Stimulated activated memory B cell treated with anti-CD40 and anti-IgM and Interleukin-4, amounts not matched to agents 10 μg/mL and 1 μg/mL and 100 μg/mL, for 72 hours (primary cell): ENCODE data around the gene TRMT5.

Experiments
- ATAC-seq: fragments of 150-1000 bp; cut with Tn5 transposase; 2 replicates; pipeline ENCODE4 v1.10.0; 2021
- H3K27ac Mint-ChIP-seq: one replicate; pipeline ENCODE4 v1.8.0; 2022; ENCODE audit warnings: mild to moderate bottlenecking, mixed read lengths
- H3K27me3 Mint-ChIP-seq: one replicate; pipeline ENCODE4 v1.8.0; 2022; ENCODE audit warnings: mixed read lengths
- H3K36me3 Mint-ChIP-seq: one replicate; pipeline ENCODE4 v1.8.0; 2022; ENCODE audit warnings: mixed read lengths
- H3K4me1 Mint-ChIP-seq: one replicate; pipeline ENCODE4 v1.8.0; 2022; ENCODE audit warnings: mixed read lengths
- H3K4me3 Mint-ChIP-seq: one replicate; pipeline ENCODE4 v1.8.0; 2022; ENCODE audit warnings: mild to moderate bottlenecking, moderate library complexity, mixed read lengths
- H3K9me3 Mint-ChIP-seq: one replicate; pipeline ENCODE4 v1.8.0; 2022; ENCODE audit warnings: mixed read lengths

Gene TRMT5

GRCh38 chr14:60980811-60981632 lies at the start of gene TRMT5, which contains the start of gene SLC38A6:
Gene TRMT5, minus strand, starts transcription at chr14:60981079. Its CDS starts 106 bp downstream, at chr14:60980973.
Gene SLC38A6, plus strand, starts transcription at chr14:60981245. Its CDS starts 33 bp downstream, at chr14:60981278.
- Mint-ChIP-seq H3K27me3 (no peaks in the 10 kb centered on the region), H3K36me3 (peaks cover 27% of the 10 kb centered on the region), H3K4me1 (peaks cover 16% of the 10 kb centered on the region), H3K27ac (no peak within 1 kb of the TSS), H3K9me3 (no peaks in the 10 kb centered on the region), H3K4me3 (no peak within 1 kb of the TSS)
- ATAC-seq: peak; percentile 93

- Mint-ChIP-seq H3K4me1 (peaks cover 8% of the 10 kb centered on the region), H3K27ac (no peak overlapping the region), H3K27me3 (no peaks in the 10 kb centered on the region), H3K4me3 (no peak overlapping the region), H3K9me3 (no peaks in the 10 kb centered on the region), H3K36me3 (no peaks in the 10 kb centered on the region)
- no peak for ATAC-seq
Measured at GRCh38 chr14:61026526-61026925, 45.6 kb upstream of the TRMT5 start.

- no peaks in the 10 kb centered on the region for H3K9me3 Mint-ChIP-seq
- H3K36me3 Mint-ChIP-seq: no peaks in the 10 kb centered on the region
- peaks cover 2% of the 10 kb centered on the region for H3K4me1 Mint-ChIP-seq
- no peak overlapping the region for H3K27ac Mint-ChIP-seq
- no peaks in the 10 kb centered on the region for H3K27me3 Mint-ChIP-seq
- H3K4me3 Mint-ChIP-seq: no peak overlapping the region
- ATAC-seq: peak; percentile 62
Measured at GRCh38 chr14:61025251-61026223, 44.7 kb upstream of the TRMT5 start.

- H3K4me1 Mint-ChIP-seq: no peaks in the 10 kb centered on the region
Measured at GRCh38 chr14:61019537-61019936, 38.7 kb upstream of the TRMT5 start.

GRCh38 chr14:61003571-61003970 lies 22.7 kb upstream of the TRMT5 start:
- H3K4me3 Mint-ChIP-seq: no peak overlapping the region
- peaks cover 18% of the 10 kb centered on the region for H3K36me3 Mint-ChIP-seq
- H3K27ac Mint-ChIP-seq: no peak overlapping the region
- no peak for ATAC-seq
- no peaks in the 10 kb centered on the region for H3K27me3 Mint-ChIP-seq
- no peaks in the 10 kb centered on the region for H3K4me1 Mint-ChIP-seq
- peaks cover 3% of the 10 kb centered on the region for H3K9me3 Mint-ChIP-seq

More at GRCh38 chr14:61019537-61019936, 38.7 kb upstream of the TRMT5 start:
- H3K27me3 Mint-ChIP-seq: no peaks in the 10 kb centered on the region
- H3K36me3 Mint-ChIP-seq: peaks cover under 1% of the 10 kb centered on the region
- no peak for ATAC-seq
- no peaks in the 10 kb centered on the region for H3K9me3 Mint-ChIP-seq
- no peak overlapping the region for H3K4me3 Mint-ChIP-seq
- H3K27ac Mint-ChIP-seq: no peak overlapping the region

- Mint-ChIP-seq H3K9me3 (peaks cover 3% of the 10 kb centered on the region), H3K27ac (no peak overlapping the region), H3K27me3 (no peaks in the 10 kb centered on the region), H3K4me1 (no peaks in the 10 kb centered on the region), H3K36me3 (peaks cover 46% of the 10 kb centered on the region), H3K4me3 (no peak overlapping the region)
- ATAC-seq: no peak
Measured at GRCh38 chr14:60999536-60999935, 18.7 kb upstream of the TRMT5 start.

GRCh38 chr14:60998617-60999016 lies 17.7 kb upstream of the TRMT5 start:
- Mint-ChIP-seq H3K4me1 (no peaks in the 10 kb centered on the region), H3K27ac (no peak overlapping the region), H3K36me3 (peaks cover 40% of the 10 kb centered on the region), H3K27me3 (no peaks in the 10 kb centered on the region), H3K4me3 (no peak overlapping the region), H3K9me3 (no peaks in the 10 kb centered on the region)
- no peak for ATAC-seq

GRCh38 chr14:60989599-60989998 lies 8.7 kb upstream of the TRMT5 start:
- no peak for ATAC-seq
- no peaks in the 10 kb centered on the region for H3K9me3 Mint-ChIP-seq
- H3K27ac Mint-ChIP-seq: no peak overlapping the region
- no peaks in the 10 kb centered on the region for H3K27me3 Mint-ChIP-seq
- H3K4me3 Mint-ChIP-seq: no peak overlapping the region
- H3K4me1 Mint-ChIP-seq: no peaks in the 10 kb centered on the region
- H3K36me3 Mint-ChIP-seq: peaks cover 16% of the 10 kb centered on the region

GRCh38 chr14:60986500-60986899 lies 5.6 kb upstream of the TRMT5 start:
- H3K9me3 Mint-ChIP-seq: no peaks in the 10 kb centered on the region
- H3K4me1 Mint-ChIP-seq: peaks cover 6% of the 10 kb centered on the region
- peaks cover 16% of the 10 kb centered on the region for H3K36me3 Mint-ChIP-seq
- no peak overlapping the region for H3K4me3 Mint-ChIP-seq
- H3K27ac Mint-ChIP-seq: no peak overlapping the region
- no peak for ATAC-seq
- H3K27me3 Mint-ChIP-seq: no peaks in the 10 kb centered on the region

GRCh38 chr14:60984196-60984595 lies 3.3 kb upstream of the TRMT5 start:
- H3K27ac Mint-ChIP-seq: no peak overlapping the region
- H3K9me3 Mint-ChIP-seq: no peaks in the 10 kb centered on the region
- H3K4me1 Mint-ChIP-seq: peaks cover 6% of the 10 kb centered on the region
- H3K36me3 Mint-ChIP-seq: peaks cover 16% of the 10 kb centered on the region
- H3K4me3 Mint-ChIP-seq: no peak overlapping the region
- no peak for ATAC-seq
- no peaks in the 10 kb centered on the region for H3K27me3 Mint-ChIP-seq

- H3K27ac Mint-ChIP-seq: no peak overlapping the region
- no peaks in the 10 kb centered on the region for H3K27me3 Mint-ChIP-seq
- no peak for ATAC-seq
- no peaks in the 10 kb centered on the region for H3K9me3 Mint-ChIP-seq
- H3K4me3 Mint-ChIP-seq: no peak overlapping the region
- H3K36me3 Mint-ChIP-seq: peaks cover 23% of the 10 kb centered on the region
- H3K4me1 Mint-ChIP-seq: peaks cover 16% of the 10 kb centered on the region
Measured at GRCh38 chr14:60981633-60982455, 965 bp upstream of the TRMT5 start.

- Mint-ChIP-seq H3K4me3 (no peak overlapping the region), H3K4me1 (peaks cover 14% of the 10 kb centered on the region), H3K27me3 (no peaks in the 10 kb centered on the region), H3K27ac (no peak overlapping the region), H3K9me3 (no peaks in the 10 kb centered on the region), H3K36me3 (peaks cover 22% of the 10 kb centered on the region)
- no peak for ATAC-seq
Measured at GRCh38 chr14:60977847-60978246, 3.0 kb downstream of the TRMT5 start.

- Mint-ChIP-seq H3K9me3 (no peaks in the 10 kb centered on the region), H3K4me3 (no peak overlapping the region), H3K27ac (no peak overlapping the region), H3K4me1 (peaks cover 11% of the 10 kb centered on the region), H3K27me3 (no peaks in the 10 kb centered on the region), H3K36me3 (peaks cover 28% of the 10 kb centered on the region)
- ATAC-seq: no peak
Measured at GRCh38 chr14:60975551-60975950, 5.3 kb downstream of the TRMT5 start.

GRCh38 chr14:60974090-60974651 lies 6.7 kb downstream of the TRMT5 start:
- no peaks in the 10 kb centered on the region for H3K9me3 Mint-ChIP-seq
- no peaks in the 10 kb centered on the region for H3K27me3 Mint-ChIP-seq
- H3K4me3 Mint-ChIP-seq: no peak overlapping the region
- peaks cover 28% of the 10 kb centered on the region for H3K36me3 Mint-ChIP-seq
- no peak overlapping the region for H3K27ac Mint-ChIP-seq
- peaks cover 11% of the 10 kb centered on the region for H3K4me1 Mint-ChIP-seq
- no peak for ATAC-seq
